Stomach (tissue), 9 donors: ENCODE data around the gene FFAR3. TPM values are rescaled to one million over a fixed set of nuclear protein-coding genes. Genes with fewer than 3 reads are reported as not detected.

Experiments
- DNase-seq, 2 donors: peaks; one replicate each; pipeline versions ENCODE4 v3.0.0 to v3.0.0-alpha.2; 2013 to 2019
- H3K27ac ChIP-seq, 5 donors: fragments of 200-600 bp in 4 of 5; sonication (generic) in 4 of 5; one replicate each; pipeline ENCODE4 v1.5.1; 2013 to 2019; ENCODE audit warnings: mild to moderate bottlenecking in 1 of 5, moderate library complexity in 1 of 5
- H3K27me3 ChIP-seq, 3 donors: fragments of 200-600 bp; sonication (generic); one replicate each; pipeline ENCODE4 v1.5.1; 2017 to 2019; ENCODE audit warnings: mixed run types in 1 of 3
- H3K36me3 ChIP-seq, 4 donors: fragments of 200-600 bp; sonication (generic); 1 replicate in 3 of 4; 2 replicates in 1 of 4; pipeline ENCODE4 v1.5.1; 2016 to 2019
- H3K4me1 ChIP-seq, 4 donors: fragments of 200-600 bp; sonication (generic); one replicate each; pipeline ENCODE4 v1.5.1; 2016 to 2019
- H3K4me3 ChIP-seq, 4 donors: fragments of 200-600 bp; sonication (generic) in 3 of 4; one replicate each; pipeline ENCODE4 v1.5.1; 2016 to 2019; ENCODE audit warnings: mild to moderate bottlenecking in 1 of 4
- H3K9me3 ChIP-seq, 4 donors: fragments of 200-600 bp; sonication (generic); one replicate each; pipeline ENCODE4 v1.5.1; 2016 to 2019
- CTCF ChIP-seq, 7 experiments: fragments of 450-650 bp in 4 of 7; fragments of 200-600 bp in 3 of 7; sonication (generic) in 3 of 7; IDR thresholded peaks; one replicate each; pipeline ENCODE4 v1.5.1; 2016 to 2019; ENCODE audit warnings: antibody characterized with exemption in 7 of 7, control low read depth in 2 of 7, mild to moderate bottlenecking in 1 of 7
- EP300 ChIP-seq: sonication (generic); formaldehyde crosslinking; IDR thresholded peaks from one replicate; pipeline ENCODE4 v1.6.1; 2017; ENCODE audit warnings: antibody characterized with exemption
- POLR2A ChIP-seq, 4 donors: fragments of 450-650 bp; IDR thresholded peaks; one replicate each; pipeline ENCODE4 v1.6.1; 2016; ENCODE audit warnings: antibody characterized with exemption in 4 of 4, control low read depth in 2 of 4, mild to moderate bottlenecking in 1 of 4, moderate library complexity in 1 of 4
- POLR2AphosphoS5 ChIP-seq, 3 donors: sonication (generic); formaldehyde crosslinking; IDR thresholded peaks; one replicate each; pipeline ENCODE4 v1.6.1; 2016; ENCODE audit warnings: antibody characterized with exemption in 3 of 3
- WGBS, 5 donors: extraction: QIAGEN DNeasy Blood & Tissue Kit in 3 of 5; methylation state at CpG; one replicate each; pipeline versions ENCODE4 v1.1.5 to v1.1.7; 2013 to 2018; 5-methylcytosine and 5-hydroxymethylcytosine counted together
- intact Hi-C: fragments of 100-400 bp; cut with DNase I; formaldehyde crosslinking; loops from one replicate; pipeline ENCODE4 v1.15.1; 2023; ENCODE audit warnings: low total_unique reads
- polyA plus RNA-seq, 3 donors: library from polyadenylated mRNA; stranded (reverse); fragments of 200-250 nt; gene quantifications; one replicate each; pipeline ENCODE4 v1.2.3, GENCODE V29; 2013
- total RNA-seq, 5 donors: library from RNA; depleted of rRNA; stranded (reverse); fragments of >200 nt; gene quantifications; one replicate each; pipeline versions ENCODE4 v1.1.0 to v1.2.3, GENCODE V29; 2014 to 2016
- donor health status: healthy with polysubstance abuse.
- donor health status: Bipolar disorder and iron deficiency.
- donor health status: healthy.

The FFAR3 gene
- total and polyA plus RNA-seq, 8 donors = 0.30 to 0.56 TPM; not detected in 6

- peaks cover 0 to 50% (median 5%) of the 10 kb centered on the region in 3 donors for H3K27me3 ChIP-seq
- 71 to 80% (median 76%) methylated on average over 7 of the region's 7 CpGs for WGBS, 5 donors
- H3K27ac ChIP-seq = peak overlapping the region in 2 of 5 donors; percentile 64 to 68
- H3K36me3 ChIP-seq = no peaks in the 10 kb centered on the region
- intact Hi-C loops = no loop called here
- DNase-seq = no peak
- no peaks in the 10 kb centered on the region for H3K9me3 ChIP-seq
- H3K4me1 ChIP-seq = peaks cover 0 to 18% (median 3%) of the 10 kb centered on the region in 4 donors
- no peak for TF ChIP-seq CTCF (IDR thresholded peaks at IDR 0.05)
- TF ChIP-seq POLR2AphosphoS5 (IDR thresholded peaks at IDR 0.05) = no peak
- TF ChIP-seq POLR2A (IDR thresholded peaks at IDR 0.05) = no peak
- TF ChIP-seq EP300 = no peak
- H3K4me3 ChIP-seq = no peak overlapping the region
Measured at GRCh38 chr19:35347930-35348298, 10.3 kb upstream of the FFAR3 start.

- no peaks in the 10 kb centered on the region for H3K9me3 ChIP-seq
- intact Hi-C loops = no loop called here
- peaks cover 0 to 28% (median 5%) of the 10 kb centered on the region in 4 donors for H3K4me1 ChIP-seq
- H3K36me3 ChIP-seq = no peaks in the 10 kb centered on the region
- H3K27ac ChIP-seq = no peak overlapping the region
- peaks cover 0 to 50% (median 5%) of the 10 kb centered on the region in 3 donors for H3K27me3 ChIP-seq
- peak in 1 of 2 donors; percentile 39 for DNase-seq
- no peak overlapping the region for H3K4me3 ChIP-seq
- 79 to 83% (median 81%) methylated on average over 18 of the region's 18 CpGs for WGBS, 5 donors
- TF ChIP-seq POLR2AphosphoS5 (IDR thresholded peaks at IDR 0.05) (no peak), EP300 (no peak), POLR2A (IDR thresholded peaks at IDR 0.05) (no peak), CTCF (IDR thresholded peaks at IDR 0.05) (no peak)
Measured at GRCh38 chr19:35348911-35349611, 9.2 kb upstream of the FFAR3 start.

- WGBS, 5 donors = 74 to 81% (median 79%) methylated on average over 11 to 17 of the region's 17 CpGs
- H3K9me3 ChIP-seq = no peaks in the 10 kb centered on the region
- no peak for DNase-seq
- no peak for TF ChIP-seq EP300
- TF ChIP-seq POLR2A (IDR thresholded peaks at IDR 0.05) = no peak
- no peak for TF ChIP-seq CTCF (IDR thresholded peaks at IDR 0.05)
- TF ChIP-seq POLR2AphosphoS5 (IDR thresholded peaks at IDR 0.05) = no peak
- H3K36me3 ChIP-seq = no peaks in the 10 kb centered on the region
- intact Hi-C loops = no loop called here
- peaks cover 0 to 47% (median 5%) of the 10 kb centered on the region in 3 donors for H3K27me3 ChIP-seq
- peaks cover 0 to 30% (median 5%) of the 10 kb centered on the region in 4 donors for H3K4me1 ChIP-seq
- H3K4me3 ChIP-seq = no peak overlapping the region
- H3K27ac ChIP-seq = no peak overlapping the region
Measured at GRCh38 chr19:35349614-35350521, 8.4 kb upstream of the FFAR3 start.

- Histone ChIP-seq H3K27me3 (peaks cover 0 to 40% (median 5%) of the 10 kb centered on the region in 3 donors), H3K27ac (no peak overlapping the region), H3K4me3 (no peak overlapping the region), H3K36me3 (no peaks in the 10 kb centered on the region), H3K9me3 (no peaks in the 10 kb centered on the region), H3K4me1 (peaks cover 0 to 30% (median 5%) of the 10 kb centered on the region in 4 donors)
- WGBS, 5 donors = 83 to 87% (median 85%) methylated on average over 7 of the region's 7 CpGs
- peak in 1 of 2 donors; percentile 44 for DNase-seq
- TF ChIP-seq POLR2AphosphoS5 (IDR thresholded peaks at IDR 0.05) = no peak
- no peak for TF ChIP-seq EP300
- no peak for TF ChIP-seq CTCF (IDR thresholded peaks at IDR 0.05)
- TF ChIP-seq POLR2A (IDR thresholded peaks at IDR 0.05) = no peak
- intact Hi-C loops = no loop called here
Measured at GRCh38 chr19:35350591-35350990, 7.7 kb upstream of the FFAR3 start.
